ENCODE data around the gene PPP3R1. TPM values are rescaled to one million over a fixed set of nuclear protein-coding genes. Genes with fewer than 3 reads are reported as not detected.

The PPP3R1 gene
- total RNA-seq, 1 experiment from 2014 or later: 83.8 TPM

DNA sequence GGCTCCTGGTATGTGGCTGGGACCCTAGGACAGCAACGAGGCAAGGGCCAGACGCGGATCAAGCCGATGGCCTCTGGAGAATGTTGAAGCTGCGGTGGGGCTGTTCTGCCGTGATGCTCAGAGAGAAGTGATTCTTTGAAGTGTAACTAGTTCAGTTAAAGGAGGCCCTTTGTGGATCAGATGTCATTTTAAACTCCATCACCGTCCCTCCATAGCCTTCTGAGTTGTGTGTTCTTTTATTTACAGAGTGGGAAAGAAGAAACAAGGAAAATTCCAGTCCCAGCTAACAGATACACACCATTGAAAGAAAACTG lies 94.2 kb downstream of the PPP3R1 start:
- no peaks in the 10 kb centered on the region for H3K27me3 ChIP-seq (replicated peaks; ENCODE audit: insufficient read depth, low read depth, low read length, poor library complexity)
- peak overlapping the region; percentile 98 for H3K27ac ChIP-seq (ENCODE audit: low read depth, low read length, poor library complexity, severe bottlenecking)
- POLR2A ChIA-PET (ENCODE audit: low non-redundant PET): interaction anchor here (0.5 kb wide), 1 partner anchor 87 kb away, joined by 3 read pairs; no protein-coding TSS in a partner anchor
- DNase-seq (ENCODE audit: low spot score): no peak
- peaks cover 15% of the 10 kb centered on the region for H3K4me1 ChIP-seq (ENCODE audit: insufficient read depth, low read length, poor library complexity, severe bottlenecking)
- no TSS peak for BruUV-seq (replicated peaks)
- peak overlapping the region; percentile 84 for H3K4me3 ChIP-seq (ENCODE audit: low read depth, low read length, poor library complexity, severe bottlenecking)
- intact Hi-C loops (cut with micrococcal nuclease; ENCODE audit: unreplicated experiment): no loop called here
- CTCF ChIA-PET: no interaction called here
- H3K36me3 ChIP-seq (ENCODE audit: insufficient read depth, low read length, poor library complexity, severe bottlenecking): peaks cover 25% of the 10 kb centered on the region
- TF ChIP-seq, protein P1, sequence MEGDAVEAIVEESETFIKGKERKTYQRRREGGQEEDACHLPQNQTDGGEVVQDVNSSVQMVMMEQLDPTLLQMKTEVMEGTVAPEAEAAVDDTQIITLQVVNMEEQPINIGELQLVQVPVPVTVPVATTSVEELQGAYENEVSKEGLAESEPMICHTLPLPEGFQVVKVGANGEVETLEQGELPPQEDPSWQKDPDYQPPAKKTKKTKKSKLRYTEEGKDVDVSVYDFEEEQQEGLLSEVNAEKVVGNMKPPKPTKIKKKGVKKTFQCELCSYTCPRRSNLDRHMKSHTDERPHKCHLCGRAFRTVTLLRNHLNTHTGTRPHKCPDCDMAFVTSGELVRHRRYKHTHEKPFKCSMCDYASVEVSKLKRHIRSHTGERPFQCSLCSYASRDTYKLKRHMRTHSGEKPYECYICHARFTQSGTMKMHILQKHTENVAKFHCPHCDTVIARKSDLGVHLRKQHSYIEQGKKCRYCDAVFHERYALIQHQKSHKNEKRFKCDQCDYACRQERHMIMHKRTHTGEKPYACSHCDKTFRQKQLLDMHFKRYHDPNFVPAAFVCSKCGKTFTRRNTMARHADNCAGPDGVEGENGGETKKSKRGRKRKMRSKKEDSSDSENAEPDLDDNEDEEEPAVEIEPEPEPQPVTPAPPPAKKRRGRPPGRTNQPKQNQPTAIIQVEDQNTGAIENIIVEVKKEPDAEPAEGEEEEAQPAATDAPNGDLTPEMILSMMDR (conservative IDR thresholded peaks at IDR 0.05; ENCODE audit: low read depth, low read length): no peak
- no peak for TF ChIP-seq EZH2 (IDR thresholded peaks at IDR 0.05; ENCODE audit: borderline replicate concordance, low read depth, low read length, poor library complexity, severe bottlenecking)
- H3K9me3 ChIP-seq (ENCODE audit: low read depth, low read length, poor library complexity, severe bottlenecking): no peaks in the 10 kb centered on the region

DNA sequence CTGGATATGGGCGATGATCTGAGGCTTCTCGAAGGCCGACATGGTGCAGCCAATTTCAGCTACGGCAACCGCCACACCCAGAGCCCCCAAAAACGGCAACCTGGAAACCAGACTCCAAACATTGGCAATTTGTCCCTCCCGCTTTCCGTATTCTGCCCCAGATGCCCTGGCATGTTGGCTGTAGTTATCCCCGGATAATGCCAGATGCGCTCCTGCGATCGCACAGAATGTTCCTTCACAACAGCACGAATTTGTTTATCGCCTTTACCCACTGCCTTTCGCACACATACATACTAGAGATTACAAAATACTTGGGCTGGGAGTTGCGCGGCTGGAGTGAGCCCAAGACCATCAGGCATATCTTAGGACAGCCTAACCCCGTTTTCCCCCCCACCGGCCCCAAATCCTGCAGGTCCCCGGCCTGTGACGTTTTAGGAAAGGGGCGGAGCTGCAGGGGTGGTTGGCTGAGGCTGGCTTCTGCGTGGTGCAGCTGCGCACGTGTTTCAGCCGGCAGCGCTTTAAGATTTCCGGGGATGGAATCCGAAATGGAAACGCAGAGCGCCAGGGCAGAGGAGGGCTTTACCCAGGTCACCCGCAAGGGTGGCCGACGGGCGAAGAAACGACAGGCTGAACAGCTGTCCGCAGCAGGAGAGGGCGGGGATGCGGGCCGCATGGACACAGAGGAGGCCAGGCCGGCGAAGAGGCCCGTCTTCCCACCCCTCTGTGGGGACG lies 94.8 kb downstream of the PPP3R1 start, which contains the start of gene PNO1:
Gene PNO1, plus strand, starts transcription at position 487 of the 732 bp plus-strand sequence. Its CDS starts 47 bp downstream, at position 534.
- peaks cover 15% of the 10 kb centered on the region for H3K4me1 ChIP-seq (ENCODE audit: insufficient read depth, low read length, poor library complexity, severe bottlenecking)
- TF ChIP-seq, protein P1 (conservative IDR thresholded peaks at IDR 0.05; ENCODE audit: low read depth, low read length): no peak
- TF ChIP-seq EZH2 (IDR thresholded peaks at IDR 0.05; ENCODE audit: borderline replicate concordance, low read depth, low read length, poor library complexity, severe bottlenecking): no peak
- DNase-seq (ENCODE audit: low spot score): peak; percentile 97
- BruUV-seq (replicated peaks): no TSS peak
- ChIA-PET POLR2A (ENCODE audit: low non-redundant PET) (interaction anchor here (0.5 to 0.7 kb wide), 2 partner anchors 87 to 112 kb away, joined by 3 read pairs; no protein-coding TSS in a partner anchor), CTCF (no interaction called here)
- intact Hi-C loops (cut with micrococcal nuclease; ENCODE audit: unreplicated experiment): no loop called here
- peak within 1 kb of the TSS; percentile 98 for H3K27ac ChIP-seq (ENCODE audit: low read depth, low read length, poor library complexity, severe bottlenecking)
- peaks cover 20% of the 10 kb centered on the region for H3K36me3 ChIP-seq (ENCODE audit: insufficient read depth, low read length, poor library complexity, severe bottlenecking)
- no peaks in the 10 kb centered on the region for H3K27me3 ChIP-seq (replicated peaks; ENCODE audit: insufficient read depth, low read depth, low read length, poor library complexity)
- peak within 1 kb of the TSS; percentile 84 for H3K4me3 ChIP-seq (ENCODE audit: low read depth, low read length, poor library complexity, severe bottlenecking)
- no peaks in the 10 kb centered on the region for H3K9me3 ChIP-seq (ENCODE audit: low read depth, low read length, poor library complexity, severe bottlenecking)

DNA sequence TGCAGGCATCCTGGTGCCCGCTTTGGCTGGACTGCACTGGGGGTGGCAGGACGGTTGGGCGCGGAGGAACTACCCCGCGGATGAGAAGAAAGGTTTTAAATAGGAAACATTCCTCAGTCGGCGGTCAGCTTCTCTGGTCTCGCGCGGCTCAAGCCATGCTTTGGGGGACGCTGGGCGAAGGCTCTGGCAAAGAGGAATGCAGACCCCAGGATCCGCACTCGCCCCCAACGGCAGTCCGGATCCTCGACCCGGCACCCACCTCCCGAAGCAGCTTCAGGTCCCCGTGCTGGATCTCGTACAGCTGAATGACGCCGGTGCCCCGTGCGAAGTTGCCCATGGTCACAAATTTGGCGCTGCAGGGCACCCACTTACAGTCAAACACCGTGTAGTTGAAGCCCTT lies 95.3 kb downstream of the PPP3R1 start:
- TSS peak; percentile 66 for BruUV-seq (replicated peaks)
- no peak for DNase-seq (ENCODE audit: low spot score)
- peak overlapping the region; percentile 84 for H3K4me3 ChIP-seq (ENCODE audit: low read depth, low read length, poor library complexity, severe bottlenecking)
- peaks cover 15% of the 10 kb centered on the region for H3K4me1 ChIP-seq (ENCODE audit: insufficient read depth, low read length, poor library complexity, severe bottlenecking)
- H3K27me3 ChIP-seq (replicated peaks; ENCODE audit: insufficient read depth, low read depth, low read length, poor library complexity): no peaks in the 10 kb centered on the region
- ChIA-PET CTCF (no interaction called here), POLR2A (ENCODE audit: low non-redundant PET) (interaction anchor here (0.7 kb wide), 1 partner anchor 111 kb away, joined by 3 read pairs; no protein-coding TSS in a partner anchor)
- intact Hi-C loops (cut with micrococcal nuclease; ENCODE audit: unreplicated experiment): no loop called here
- H3K9me3 ChIP-seq (ENCODE audit: low read depth, low read length, poor library complexity, severe bottlenecking): no peaks in the 10 kb centered on the region
- TF ChIP-seq, protein P1 (conservative IDR thresholded peaks at IDR 0.05; ENCODE audit: low read depth, low read length): no peak
- TF ChIP-seq EZH2 (IDR thresholded peaks at IDR 0.05; ENCODE audit: borderline replicate concordance, low read depth, low read length, poor library complexity, severe bottlenecking): no peak
- peaks cover 14% of the 10 kb centered on the region for H3K36me3 ChIP-seq (ENCODE audit: insufficient read depth, low read length, poor library complexity, severe bottlenecking)
- peak overlapping the region; percentile 98 for H3K27ac ChIP-seq (ENCODE audit: low read depth, low read length, poor library complexity, severe bottlenecking)
